NCI-H2227 (cell line): ENCODE measurements around the gene SRRM3.
"Not testable (repeated sequence)": the region's sequence is repeated elsewhere in the genome, so short reads cannot be mapped to it uniquely, and the experiment has no call there.

Source experiments
- DNase-seq: peaks from one replicate; lab custom pipeline; 2025; ENCODE audit not compliant: unreplicated experiment; lab: John Stamatoyannopoulos, UW

Gene SRRM3

DNA sequence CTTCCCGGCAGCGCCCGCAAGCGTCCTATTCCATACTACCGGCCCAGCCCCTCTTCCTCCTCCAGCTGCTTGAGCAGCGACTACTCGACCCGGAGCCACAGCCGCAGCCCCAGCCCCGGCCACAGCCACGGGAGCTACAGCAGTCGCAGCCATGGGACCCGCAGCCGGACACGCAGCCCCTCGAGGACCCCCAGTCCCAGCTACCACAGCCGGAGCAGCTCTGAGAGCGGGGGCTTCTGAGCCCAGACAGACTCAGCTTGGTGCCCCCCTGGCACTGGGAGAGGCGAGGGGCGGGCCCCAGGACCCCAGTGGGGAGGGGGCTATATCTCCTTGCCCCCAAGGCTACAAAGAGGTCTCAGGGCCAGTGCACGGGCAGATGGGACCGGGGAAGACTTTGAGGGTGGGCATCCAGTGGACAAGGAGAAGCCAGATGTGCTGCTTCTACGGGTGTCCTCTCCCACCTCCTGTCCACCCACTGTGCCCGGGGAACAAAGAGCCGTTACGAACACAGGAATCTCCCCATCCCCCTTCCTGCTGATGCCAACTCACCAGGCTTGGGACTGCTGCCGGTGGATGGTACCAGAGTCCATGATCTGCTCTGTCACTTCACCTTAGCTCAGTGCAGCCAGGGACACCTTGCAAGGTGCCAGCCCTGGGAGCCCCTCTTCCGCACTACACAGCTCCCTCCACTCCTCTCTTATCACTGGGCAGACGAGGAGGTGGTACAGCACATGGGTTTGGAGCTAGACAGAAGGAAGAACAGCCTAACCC is 84.1 kb downstream of the SRRM3 start:
- DNase-seq = no peak

DNA sequence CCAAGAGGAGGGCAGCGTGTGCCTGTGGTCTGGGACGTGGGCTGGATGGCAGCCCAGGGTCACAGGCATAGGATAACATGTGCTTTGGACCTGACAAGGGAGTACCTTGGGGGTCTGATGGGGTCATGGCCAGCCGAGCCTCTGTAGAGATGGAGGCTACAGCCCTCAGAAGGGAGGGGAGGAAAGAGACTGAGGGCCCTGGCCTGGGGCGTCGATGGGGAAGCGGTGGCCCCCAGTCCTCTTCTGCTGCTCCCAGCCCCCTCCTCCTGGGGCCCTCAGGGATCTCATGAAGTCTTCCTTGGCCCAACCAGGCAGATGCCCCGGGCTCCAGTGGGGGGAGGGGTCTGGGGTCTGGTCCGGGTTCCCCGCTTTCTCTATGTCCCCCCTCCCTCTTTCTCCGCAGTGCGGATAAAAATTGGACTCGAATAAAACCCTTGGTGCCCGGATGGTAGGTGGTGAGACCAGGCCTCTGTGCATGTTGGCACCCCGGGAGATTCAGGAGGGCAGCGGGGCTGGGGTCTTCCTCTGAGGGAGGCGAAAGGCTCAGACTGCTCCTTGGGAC is 85.2 kb downstream of the SRRM3 start:
- DNase-seq = no peak

DNA sequence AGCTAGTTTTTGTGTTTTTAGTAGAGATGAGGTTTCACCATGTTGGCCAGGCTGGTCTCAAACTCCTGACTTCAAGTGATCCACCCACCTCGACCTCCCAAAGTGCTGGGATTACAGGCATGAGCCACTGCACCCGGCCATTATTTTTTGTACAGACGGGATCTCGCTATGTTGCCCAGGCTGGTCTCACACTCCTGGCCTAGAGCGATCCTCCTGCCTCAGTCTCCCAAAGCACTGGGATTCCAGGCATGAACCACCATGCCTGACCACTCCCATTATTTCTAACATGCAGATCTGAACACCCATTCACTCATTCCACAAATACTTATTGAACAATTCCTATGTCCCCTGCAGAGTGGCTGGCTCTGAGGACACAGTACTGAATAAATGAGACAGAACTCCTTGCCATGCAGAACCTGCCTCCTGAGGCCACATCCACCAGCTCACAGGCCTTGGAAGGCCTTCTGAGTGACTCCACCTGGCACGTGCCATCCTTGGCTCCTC is 89.2 kb downstream of the SRRM3 start:
- DNase-seq = not testable (repeated sequence)

DNA sequence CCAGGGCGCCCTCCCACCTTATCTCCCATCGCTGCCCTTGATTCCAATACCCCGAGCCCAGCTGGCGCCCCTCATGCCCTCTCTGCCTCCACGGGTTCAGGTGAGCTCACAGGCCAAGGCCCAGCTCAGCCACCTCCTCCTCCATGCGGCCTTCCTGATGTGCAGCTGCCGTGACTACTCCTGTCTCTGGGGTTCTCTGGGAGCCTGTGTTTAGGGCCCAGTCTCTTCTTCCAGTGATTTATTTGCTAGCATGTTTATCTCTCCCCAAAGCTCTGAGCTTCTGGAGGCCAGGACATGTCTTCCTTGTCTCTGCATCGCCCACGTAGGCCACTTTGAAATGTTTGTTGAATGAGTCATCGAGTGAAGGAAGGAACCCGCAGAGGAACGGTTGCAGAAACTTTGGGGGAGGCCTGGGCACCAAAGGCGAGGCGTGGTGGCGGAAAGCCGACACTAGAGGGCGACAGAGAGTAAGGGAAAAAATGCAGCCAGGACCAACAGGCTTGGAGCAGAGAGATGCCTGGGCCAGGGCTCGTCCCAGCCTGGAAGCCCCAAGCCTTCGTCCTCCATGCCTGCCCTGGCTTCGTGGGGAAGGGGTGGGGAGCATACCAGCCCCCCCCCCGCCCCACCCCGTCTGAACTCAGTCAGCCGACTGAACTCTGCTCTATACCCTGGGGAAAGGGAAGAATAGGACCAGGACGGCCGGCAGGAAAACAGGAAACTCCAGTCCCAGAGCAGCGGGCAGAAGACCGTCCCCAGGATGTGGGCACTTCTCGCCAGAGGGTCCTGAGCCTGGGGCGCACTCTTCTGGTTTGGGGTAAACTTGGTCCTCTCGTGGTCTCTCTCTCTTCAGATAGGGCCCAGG is 89.9 kb downstream of the SRRM3 start:
- DNase-seq = peak; percentile 88

- no peak for DNase-seq
Measured at GRCh38 chr7:76292213-76292573, 90.5 kb downstream of the SRRM3 start.

- not testable (repeated sequence) for DNase-seq
Measured at GRCh38 chr7:76292911-76293310, 91.2 kb downstream of the SRRM3 start.

- DNase-seq = no peak
Measured at GRCh38 chr7:76293407-76293901, 91.8 kb downstream of the SRRM3 start.

DNA sequence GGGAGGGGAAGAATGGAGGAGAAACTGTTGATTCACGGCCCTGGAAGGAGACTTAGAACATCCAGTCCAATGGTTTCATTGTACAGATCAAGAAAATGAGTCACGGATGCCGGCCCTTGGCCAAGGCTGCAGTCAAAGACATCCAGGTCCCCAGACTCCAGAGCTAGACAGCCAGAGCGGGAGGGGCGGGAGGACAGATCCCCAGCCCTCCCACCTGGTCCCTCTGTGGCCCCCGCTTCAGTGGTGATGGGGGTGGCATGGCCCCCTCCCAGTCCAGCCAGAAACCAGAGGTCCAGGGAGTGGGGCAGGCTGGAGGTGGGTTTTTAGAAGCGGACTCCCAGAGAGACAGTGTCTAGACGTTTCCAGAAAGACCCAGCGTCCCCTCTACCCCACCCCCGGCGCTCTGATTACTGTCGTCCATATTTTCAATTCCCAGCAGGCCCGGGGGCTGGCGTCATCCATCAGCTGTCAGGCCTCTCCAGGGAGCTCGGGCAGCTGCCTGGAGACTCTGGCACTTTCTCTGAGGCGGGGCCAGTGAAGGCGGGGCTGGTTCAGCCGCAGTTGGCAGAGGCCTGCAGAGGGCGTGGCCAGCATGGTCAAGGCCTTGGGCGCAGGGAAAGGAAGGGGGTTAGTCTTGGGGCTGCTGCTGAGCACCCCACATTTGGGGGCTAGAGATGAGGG is 92.8 kb downstream of the SRRM3 start:
- peak; percentile 96 for DNase-seq

DNA sequence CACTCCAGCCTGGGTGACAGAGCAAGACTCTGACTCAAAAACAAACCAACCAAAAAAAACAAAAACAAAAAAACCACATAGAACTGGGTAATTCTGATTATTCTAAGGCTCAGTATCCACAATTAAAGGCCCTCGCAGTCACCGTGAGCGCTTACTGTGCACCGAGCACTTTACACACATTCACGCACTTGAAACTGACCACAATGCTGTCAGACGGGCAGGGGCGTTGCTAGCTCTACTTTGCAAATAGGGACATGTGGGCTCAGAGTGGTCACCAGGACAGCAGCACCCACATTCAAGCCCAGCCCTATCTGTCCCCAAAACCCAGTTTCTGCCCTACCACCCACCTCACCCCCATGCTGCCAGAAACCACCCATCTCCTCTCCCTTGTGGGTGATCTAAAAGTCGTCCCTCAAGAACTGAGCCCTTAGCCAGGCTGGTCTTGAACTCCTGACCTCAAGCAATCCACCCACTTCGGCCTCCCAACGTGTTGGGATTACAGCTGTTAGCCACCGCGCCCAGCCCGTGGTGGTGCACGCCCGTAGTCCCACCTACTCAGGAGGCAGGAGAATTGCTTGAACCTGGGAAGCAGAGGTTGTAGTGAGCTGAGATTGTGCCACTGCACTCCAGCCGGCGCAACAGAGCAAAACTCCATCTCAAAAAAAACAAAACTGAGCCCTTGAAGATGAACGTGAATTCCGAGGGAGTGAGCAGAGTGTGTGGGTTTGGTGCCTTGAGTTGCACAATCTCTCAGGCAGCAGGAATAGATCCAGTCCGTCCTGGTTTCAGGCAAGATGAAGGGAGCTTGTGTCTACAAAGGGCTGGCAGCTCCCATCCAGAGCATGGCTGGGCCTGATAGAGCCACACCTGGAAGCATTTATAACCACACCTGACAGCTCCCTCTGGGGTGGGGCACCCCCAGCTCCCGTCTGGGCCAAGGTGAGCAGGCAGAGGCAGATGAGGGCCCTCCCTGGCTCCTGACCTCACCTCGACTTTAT is 95.3 kb downstream of the SRRM3 start:
- no peak for DNase-seq

GRCh38 chr7:76300166-76300731 is 98.6 kb downstream of the SRRM3 start:
- DNase-seq = no peak

DNA sequence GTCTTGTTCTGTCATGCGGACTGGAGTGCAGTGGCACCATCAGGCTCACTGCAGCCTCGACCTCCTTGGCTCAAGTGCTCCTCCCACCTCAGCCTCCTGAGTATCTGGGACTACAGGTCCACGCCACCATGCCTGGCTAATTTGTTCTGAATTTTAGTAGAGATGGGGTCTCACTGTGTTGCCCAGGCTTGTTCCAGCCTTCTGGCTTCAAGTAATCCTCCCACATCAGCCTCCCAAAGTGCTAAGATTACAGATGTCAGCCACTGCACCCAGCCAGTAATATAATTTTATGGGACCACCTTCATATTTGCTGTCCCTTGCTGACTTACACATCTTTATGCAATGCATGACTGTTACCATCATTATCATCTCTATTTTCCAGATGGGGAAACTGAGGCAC is 99.3 kb downstream of the SRRM3 start:
- DNase-seq = no peak

DNA sequence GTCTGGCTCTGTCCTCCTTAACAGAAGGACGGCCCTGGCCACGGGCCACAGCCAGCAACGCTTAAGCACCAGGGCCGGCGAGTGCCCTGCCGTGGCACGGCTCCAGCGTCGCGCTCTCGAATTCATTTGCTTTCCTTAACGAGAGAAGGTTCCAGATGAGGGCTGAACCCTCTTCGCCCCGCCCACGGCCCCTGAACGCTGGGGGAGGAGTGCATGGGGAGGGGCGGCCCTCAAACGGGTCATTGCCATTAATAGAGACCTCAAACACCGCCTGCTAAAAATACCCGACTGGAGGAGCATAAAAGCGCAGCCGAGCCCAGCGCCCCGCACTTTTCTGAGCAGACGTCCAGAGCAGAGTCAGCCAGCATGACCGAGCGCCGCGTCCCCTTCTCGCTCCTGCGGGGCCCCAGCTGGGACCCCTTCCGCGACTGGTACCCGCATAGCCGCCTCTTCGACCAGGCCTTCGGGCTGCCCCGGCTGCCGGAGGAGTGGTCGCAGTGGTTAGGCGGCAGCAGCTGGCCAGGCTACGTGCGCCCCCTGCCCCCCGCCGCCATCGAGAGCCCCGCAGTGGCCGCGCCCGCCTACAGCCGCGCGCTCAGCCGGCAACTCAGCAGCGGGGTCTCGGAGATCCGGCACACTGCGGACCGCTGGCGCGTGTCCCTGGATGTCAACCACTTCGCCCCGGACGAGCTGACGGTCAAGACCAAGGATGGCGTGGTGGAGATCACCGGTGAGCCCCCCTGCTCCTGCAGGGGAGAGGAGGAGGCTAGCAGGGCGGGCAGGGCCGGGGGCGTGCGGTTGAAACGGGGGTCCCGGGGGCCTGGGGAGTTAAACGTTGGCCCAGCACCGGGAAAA is 100.9 kb downstream of the SRRM3 start, which contains the start of gene HSPB1:
Gene HSPB1, plus strand, starts transcription at position 327 of the 855 bp plus-strand sequence. Its CDS starts 40 bp downstream, at position 367.
- DNase-seq = peak; percentile 90

DNA sequence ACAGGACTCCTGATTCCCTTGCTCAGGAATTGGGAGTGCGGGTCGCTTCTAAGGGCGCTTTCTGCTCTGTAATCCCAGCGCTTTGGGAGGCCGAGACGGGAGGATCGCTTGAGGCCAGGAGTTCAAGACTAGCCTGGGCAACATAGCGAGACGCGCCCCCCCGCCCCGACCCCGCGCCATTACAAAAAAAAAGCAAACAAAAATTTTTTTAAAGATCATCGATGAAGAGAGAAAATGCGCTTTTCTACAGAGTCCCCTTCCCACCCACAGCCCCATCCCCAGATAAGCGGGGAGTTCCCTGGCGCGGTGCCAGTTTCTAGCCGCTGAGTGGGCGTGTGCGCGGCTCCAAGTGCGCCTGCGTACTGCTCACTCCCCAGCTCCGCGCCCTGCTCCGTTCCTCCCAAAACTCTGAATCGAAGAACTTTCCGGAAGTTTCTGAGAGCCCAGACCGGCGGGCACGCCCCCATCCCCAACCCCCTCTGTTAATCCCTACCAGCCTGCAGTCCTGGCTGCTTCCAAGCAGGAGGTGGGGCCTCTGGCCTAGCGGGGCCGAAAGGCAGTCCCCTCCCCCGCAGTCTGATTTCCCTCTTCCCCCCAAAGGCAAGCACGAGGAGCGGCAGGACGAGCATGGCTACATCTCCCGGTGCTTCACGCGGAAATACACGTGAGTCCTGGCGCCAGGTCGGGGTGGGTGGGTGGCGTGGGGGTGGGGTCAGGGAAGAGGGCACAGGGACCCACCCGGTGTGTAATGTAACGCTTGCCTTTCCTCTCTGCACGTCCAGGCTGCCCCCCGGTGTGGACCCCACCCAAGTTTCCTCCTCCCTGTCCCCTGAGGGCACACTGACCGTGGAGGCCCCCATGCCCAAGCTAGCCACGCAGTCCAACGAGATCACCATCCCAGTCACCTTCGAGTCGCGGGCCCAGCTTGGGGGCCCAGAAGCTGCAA is 101.8 kb downstream of the SRRM3 start:
- DNase-seq = peak; percentile 92

DNA sequence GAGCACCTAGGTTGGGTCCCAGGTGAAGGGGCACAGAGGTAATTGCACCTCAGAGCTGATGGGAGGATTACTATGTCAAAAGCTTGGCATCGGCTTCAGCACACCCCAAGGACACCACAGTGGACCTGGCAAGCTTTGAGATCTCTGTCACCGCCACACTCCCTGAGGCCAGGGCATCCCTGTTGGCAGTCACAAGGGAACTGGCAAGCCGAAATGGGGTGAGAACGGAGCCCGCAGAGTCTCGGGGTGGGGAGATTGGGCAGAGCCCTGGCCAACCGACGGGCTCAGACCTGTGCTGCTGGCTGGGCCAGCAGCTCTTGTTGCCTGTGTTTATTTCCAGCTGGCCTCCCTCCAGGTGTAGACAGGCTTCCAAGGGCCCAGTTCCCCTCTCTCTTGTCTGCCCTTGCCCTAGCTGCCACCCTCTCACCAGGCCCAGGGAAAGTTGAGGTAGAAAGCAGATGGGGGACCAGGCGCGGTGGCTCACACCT is 103.2 kb downstream of the SRRM3 start:
- DNase-seq = no peak

DNA sequence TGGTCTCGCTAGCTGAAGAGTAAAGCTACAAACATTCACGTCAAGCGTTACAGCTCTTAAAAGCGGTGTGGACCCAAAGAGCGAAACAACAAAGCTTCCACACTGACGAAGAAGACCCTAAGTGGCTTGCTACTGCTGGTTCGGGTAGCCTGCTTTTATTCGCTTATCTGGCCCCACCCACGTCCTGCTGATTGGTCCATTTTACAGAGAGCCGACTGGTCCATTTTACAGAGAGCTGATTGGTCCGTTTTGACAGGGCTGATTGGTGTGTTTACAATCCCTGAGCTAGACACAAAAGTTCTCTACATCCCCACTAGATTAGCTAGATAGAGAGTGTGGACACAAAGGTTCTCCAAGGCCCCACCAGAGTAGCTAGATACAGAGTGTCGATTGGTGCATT is 107.2 kb downstream of the SRRM3 start:
- DNase-seq = not testable (repeated sequence)

- DNase-seq = not testable (repeated sequence)
Measured at GRCh38 chr7:76309341-76310101, 107.8 kb downstream of the SRRM3 start.
